Measurements from ENCODE around the gene COX6B2. TPM values are rescaled to one million over a fixed set of nuclear protein-coding genes. Genes with fewer than 3 reads are reported as not detected.

The COX6B2 gene
- total RNA-seq, 1 experiment from 2014 or later, result 3.3 TPM

DNA sequence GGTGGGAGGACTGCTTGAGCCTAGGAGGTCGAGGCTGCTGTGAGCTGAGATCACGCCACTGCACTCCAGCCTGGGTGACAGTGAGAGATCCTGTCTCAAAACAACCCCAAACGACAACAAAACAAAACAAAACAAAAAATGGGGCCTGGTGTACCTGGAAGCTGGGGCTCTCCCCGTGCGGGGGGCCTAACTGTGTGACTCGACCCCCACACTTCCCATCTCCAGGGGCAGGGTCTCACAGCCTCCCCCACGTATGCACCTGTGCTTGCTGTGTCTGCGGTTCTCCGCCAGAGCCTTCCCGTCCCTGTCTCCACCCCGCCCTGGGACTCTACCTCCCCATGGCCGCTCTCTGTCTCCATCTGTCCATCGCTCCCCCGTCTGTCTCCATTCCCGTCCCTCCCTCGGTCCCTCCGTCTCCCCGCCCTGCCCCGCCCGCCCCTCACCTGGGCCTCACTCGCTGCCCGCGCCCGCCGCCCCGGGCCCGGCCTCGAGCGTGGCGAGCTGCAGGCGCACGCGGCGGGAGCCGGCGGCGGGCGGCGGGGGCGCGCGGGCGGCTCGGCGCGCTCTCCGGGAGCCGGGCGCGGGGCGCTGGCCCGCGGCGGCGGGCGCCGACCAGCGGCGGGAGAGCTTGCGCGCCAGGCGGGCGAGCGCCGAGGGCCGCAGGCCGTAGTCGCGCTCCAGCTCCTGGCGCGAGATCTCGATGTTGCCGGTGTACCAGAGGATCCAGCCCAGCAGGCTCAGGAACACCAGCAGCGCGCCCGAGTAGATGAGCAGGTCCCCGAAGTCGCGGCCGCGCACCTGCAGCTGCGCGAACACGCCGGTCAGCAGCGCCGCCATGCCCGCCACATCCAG is 29.0 kb upstream of the COX6B2 start:
- Histone ChIP-seq H3K4me1 (replicated peaks; ENCODE audit: insufficient read depth) (peaks cover 34% of the 10 kb centered on the region), H3K27ac (peak overlapping the region; percentile 50), H3K79me2 (ENCODE audit: low read depth) (peaks cover 57% of the 10 kb centered on the region), H4K20me1 (ENCODE audit: insufficient read depth) (peaks cover 25% of the 10 kb centered on the region), H3K9me2 (ENCODE audit: insufficient read depth) (no peaks in the 10 kb centered on the region), H2AFZ (peak overlapping the region; percentile 71), H3K9me3 (ENCODE audit: insufficient read depth, low read depth) (no peaks in the 10 kb centered on the region), H3K27me3 (ENCODE audit: insufficient read depth, low read depth) (no peaks in the 10 kb centered on the region), H3K36me3 (ENCODE audit: low read depth) (peaks cover 27% of the 10 kb centered on the region), H3F3A (ENCODE audit: insufficient read depth, low read depth) (peaks cover 52% of the 10 kb centered on the region), H3K4me2 (peak overlapping the region; percentile 90), H3K4me3 (peak overlapping the region; percentile 88)
- ChIA-PET POLR2A (ENCODE audit: unreplicated experiment) (interaction anchor here (0.6 to 1.7 kb wide), 7 partner anchors 24 to 234 kb away, joined by 3 to 58 read pairs (median 4); partner anchors contain the start of genes HSPBP1, KMT5C and TNNT1), CTCF (interaction anchor here (0.6 to 1.9 kb wide), 8 partner anchors 31 to 764 kb away, joined by 3 to 13 read pairs (median 6); partner anchors contain the start of genes KMT5C and PPP6R1)
- TF ChIP-seq, protein P1, sequence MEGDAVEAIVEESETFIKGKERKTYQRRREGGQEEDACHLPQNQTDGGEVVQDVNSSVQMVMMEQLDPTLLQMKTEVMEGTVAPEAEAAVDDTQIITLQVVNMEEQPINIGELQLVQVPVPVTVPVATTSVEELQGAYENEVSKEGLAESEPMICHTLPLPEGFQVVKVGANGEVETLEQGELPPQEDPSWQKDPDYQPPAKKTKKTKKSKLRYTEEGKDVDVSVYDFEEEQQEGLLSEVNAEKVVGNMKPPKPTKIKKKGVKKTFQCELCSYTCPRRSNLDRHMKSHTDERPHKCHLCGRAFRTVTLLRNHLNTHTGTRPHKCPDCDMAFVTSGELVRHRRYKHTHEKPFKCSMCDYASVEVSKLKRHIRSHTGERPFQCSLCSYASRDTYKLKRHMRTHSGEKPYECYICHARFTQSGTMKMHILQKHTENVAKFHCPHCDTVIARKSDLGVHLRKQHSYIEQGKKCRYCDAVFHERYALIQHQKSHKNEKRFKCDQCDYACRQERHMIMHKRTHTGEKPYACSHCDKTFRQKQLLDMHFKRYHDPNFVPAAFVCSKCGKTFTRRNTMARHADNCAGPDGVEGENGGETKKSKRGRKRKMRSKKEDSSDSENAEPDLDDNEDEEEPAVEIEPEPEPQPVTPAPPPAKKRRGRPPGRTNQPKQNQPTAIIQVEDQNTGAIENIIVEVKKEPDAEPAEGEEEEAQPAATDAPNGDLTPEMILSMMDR (conservative IDR thresholded peaks at IDR 0.05), result no peak
- no peak for TF ChIP-seq EZH2 (IDR thresholded peaks at IDR 0.05; ENCODE audit: low read depth)
- intact Hi-C loops (cut with micrococcal nuclease; ENCODE audit: unreplicated experiment), result loop anchor here (2.0 to 10.0 kb wide), 3 partner anchors 23 to 219 kb away; partner anchors contain the start of genes DNAAF3 and UBE2S
- BruUV-seq (replicated peaks), result no TSS peak
- DNase-seq, result peak; percentile 72 to 76

DNA sequence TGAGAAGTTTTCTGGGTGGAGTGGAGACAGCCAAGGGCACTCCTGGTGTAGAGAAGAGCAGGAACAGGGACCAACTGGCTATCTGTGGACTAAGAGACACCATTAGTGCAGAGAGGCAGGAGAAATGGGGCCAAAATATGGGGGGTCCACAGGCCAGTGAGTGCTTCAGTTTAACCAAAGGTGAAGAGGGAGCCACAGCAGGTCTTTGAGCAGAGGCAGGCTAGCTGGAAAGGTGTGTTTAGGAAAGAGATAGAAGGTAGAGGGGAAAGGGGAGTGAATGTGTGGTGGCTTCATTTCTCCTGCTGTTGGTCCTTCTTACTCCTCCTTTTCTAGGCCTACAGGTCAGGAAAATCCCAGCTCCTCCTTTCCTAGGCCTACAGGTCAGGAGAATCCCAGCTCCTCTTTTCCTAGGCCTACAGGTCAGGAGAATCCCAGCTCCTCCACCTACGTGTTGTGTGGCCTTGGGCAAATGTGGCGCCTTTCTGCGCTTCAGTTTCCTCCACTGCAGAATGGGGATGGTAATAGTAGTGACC is 28.1 kb upstream of the COX6B2 start:
- Histone ChIP-seq H3K36me3 (ENCODE audit: low read depth) (peaks cover 18% of the 10 kb centered on the region), H3K9me2 (ENCODE audit: insufficient read depth) (no peaks in the 10 kb centered on the region), H3K79me2 (ENCODE audit: low read depth) (peaks cover 48% of the 10 kb centered on the region), H2AFZ (no peak overlapping the region), H4K20me1 (ENCODE audit: insufficient read depth) (peaks cover 19% of the 10 kb centered on the region), H3K4me3 (peak overlapping the region; percentile 59), H3K27ac (no peak overlapping the region), H3K27me3 (ENCODE audit: insufficient read depth, low read depth) (no peaks in the 10 kb centered on the region), H3K4me1 (replicated peaks; ENCODE audit: insufficient read depth) (peaks cover 25% of the 10 kb centered on the region), H3F3A (ENCODE audit: insufficient read depth, low read depth) (peaks cover 43% of the 10 kb centered on the region; the same call in 1 of the 2 replicates), H3K4me2 (peak overlapping the region; percentile 90), H3K9me3 (ENCODE audit: insufficient read depth, low read depth) (no peaks in the 10 kb centered on the region)
- DNase-seq, result no peak
- intact Hi-C loops (cut with micrococcal nuclease; ENCODE audit: unreplicated experiment), result loop anchor here (10.0 kb wide), 1 partner anchor 218 kb away; the partner anchor contains the start of gene DNAAF3
- TF ChIP-seq EZH2 (IDR thresholded peaks at IDR 0.05; ENCODE audit: low read depth), result no peak
- TF ChIP-seq, protein P1 (conservative IDR thresholded peaks at IDR 0.05), result no peak
- ChIA-PET POLR2A (ENCODE audit: unreplicated experiment) (interaction anchor here (0.6 to 0.8 kb wide), 2 partner anchors 12 to 233 kb away, joined by 4 to 26 read pairs; partner anchors contain the start of gene TNNT1), CTCF (interaction anchor here (1.5 kb wide), 1 partner anchor 81 kb away, joined by 10 read pairs; no protein-coding TSS in a partner anchor)
- BruUV-seq (replicated peaks), result TSS peak; percentile 27

DNA sequence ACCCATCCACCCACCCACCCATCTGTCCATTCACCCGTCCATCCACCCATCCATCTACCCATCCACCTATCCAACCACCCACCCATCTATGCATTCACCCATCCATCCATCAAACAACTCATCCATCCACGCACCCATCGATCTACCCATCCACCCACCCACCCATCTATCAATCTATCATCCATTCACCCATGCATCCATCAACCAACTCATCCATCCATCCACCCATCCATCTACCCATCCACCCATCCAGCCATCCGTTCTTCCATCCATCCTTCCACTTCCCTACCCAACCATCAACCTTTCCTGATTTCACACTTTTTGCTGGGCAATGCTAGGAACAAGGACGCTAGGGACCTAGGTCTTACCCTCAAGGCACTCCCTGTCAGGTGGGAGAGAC is 27.5 kb upstream of the COX6B2 start:
- no peaks in the 10 kb centered on the region for H3K27me3 ChIP-seq (ENCODE audit: insufficient read depth, low read depth)
- H3K4me3 ChIP-seq, result peak overlapping the region; percentile 59; the same call in 1 of the 2 replicates
- H2AFZ ChIP-seq, result no peak overlapping the region
- intact Hi-C loops (cut with micrococcal nuclease; ENCODE audit: unreplicated experiment), result loop anchor here (10.0 kb wide), 1 partner anchor 217 kb away; the partner anchor contains the start of gene DNAAF3
- no peak for TF ChIP-seq EZH2 (IDR thresholded peaks at IDR 0.05; ENCODE audit: low read depth)
- peak overlapping the region; percentile 90 for H3K4me2 ChIP-seq
- POLR2A ChIA-PET (ENCODE audit: unreplicated experiment), result interaction anchor here (0.6 kb wide), 1 partner anchor 13 kb away, joined by 26 read pairs; no protein-coding TSS in a partner anchor
- H3K27ac ChIP-seq, result no peak overlapping the region
- peaks cover 12% of the 10 kb centered on the region for H3K36me3 ChIP-seq (ENCODE audit: low read depth)
- peaks cover 15% of the 10 kb centered on the region for H4K20me1 ChIP-seq (ENCODE audit: insufficient read depth)
- H3K9me2 ChIP-seq (ENCODE audit: insufficient read depth), result no peaks in the 10 kb centered on the region
- CTCF ChIA-PET, result no interaction called here
- H3K4me1 ChIP-seq (replicated peaks; ENCODE audit: insufficient read depth), result peaks cover 19% of the 10 kb centered on the region
- no TSS peak for BruUV-seq (replicated peaks)
- peaks cover 42% of the 10 kb centered on the region for H3K79me2 ChIP-seq (ENCODE audit: low read depth)
- H3F3A ChIP-seq (ENCODE audit: insufficient read depth, low read depth), result peaks cover 37% of the 10 kb centered on the region; the same call in 1 of the 2 replicates
- DNase-seq, result no peak
- H3K9me3 ChIP-seq (ENCODE audit: insufficient read depth, low read depth), result no peaks in the 10 kb centered on the region

Data from PC-9 (cell line).